GM23338 (cell line): ENCODE measurements around the gene PARVG. TPM values are rescaled to one million over a fixed set of nuclear protein-coding genes. Genes with fewer than 3 reads are reported as not detected.
A peak's percentile ranks its signal among the peaks of the same experiment; 100 is the strongest.

Experiments used
- ATAC-seq: fragments of 200-7000 bp; cut with Tn5 transposase; 3 replicates; pipeline ENCODE4 v1.9.1; 2020
- DNase-seq: peaks from one replicate; pipeline ENCODE4 v3.0.0-alpha.2; 2015; ENCODE audit warnings: low spot score
- H2AFZ ChIP-seq: fragments of 200-600 bp; sonication (generic); 2 replicates; pipeline ENCODE4 v1.8.0; 2016; ENCODE audit warnings: antibody characterized with exemption, mild to moderate bottlenecking, moderate library complexity
- H3F3A ChIP-seq: fragments of 200-600 bp; sonication (generic); replicated peaks from 2 replicates; pipeline ENCODE4 v1.8.0; 2017; ENCODE audit warnings: antibody characterized with exemption, mixed run types, low read depth
- H3K27ac ChIP-seq: fragments of 200-600 bp; sonication (generic); 2 replicates; pipeline ENCODE4 v1.6.1; 2016; ENCODE audit warnings: low read depth
- H3K27me3 ChIP-seq: fragments of 200-600 bp; sonication (generic); 2 replicates; pipeline ENCODE4 v1.8.0; 2016; ENCODE audit warnings: mild to moderate bottlenecking, mixed run types, moderate library complexity; ENCODE audit not compliant: insufficient read depth
- H3K36me3 ChIP-seq: fragments of 200-600 bp; sonication (generic); 2 replicates; pipeline ENCODE4 v1.8.0; 2016; ENCODE audit warnings: mild to moderate bottlenecking; ENCODE audit not compliant: insufficient read depth
- H3K4me1 ChIP-seq: fragments of 200-600 bp; sonication (generic); 2 replicates; pipeline ENCODE4 v1.8.0; 2016; ENCODE audit warnings: mild to moderate bottlenecking, moderate library complexity; ENCODE audit not compliant: insufficient read depth
- H3K4me2 ChIP-seq: fragments of 200-600 bp; sonication (generic); 2 replicates; pipeline ENCODE4 v1.7.1; 2017; ENCODE audit warnings: mixed run types
- H3K4me3 ChIP-seq: fragments of 200-600 bp; sonication (generic); 2 replicates; pipeline ENCODE4 v1.6.1; 2016; ENCODE audit warnings: mixed run types
- H3K79me2 ChIP-seq: fragments of 200-600 bp; sonication (generic); replicated peaks from 2 replicates; pipeline ENCODE4 v1.8.0; 2017; ENCODE audit warnings: mild to moderate bottlenecking; ENCODE audit not compliant: insufficient read depth
- H3K9me2 ChIP-seq: fragments of 200-600 bp; sonication (generic); 2 replicates; pipeline ENCODE4 v1.8.0; 2017; ENCODE audit not compliant: insufficient read depth
- H4K20me1 ChIP-seq: fragments of 200-600 bp; sonication (generic); replicated peaks from 2 replicates; pipeline ENCODE4 v1.8.0; 2017; ENCODE audit warnings: mild to moderate bottlenecking; ENCODE audit not compliant: insufficient read depth
- H3K27ac Mint-ChIP-seq: 2 replicates; pipeline ENCODE4 v1.8.0; 2020; ENCODE audit warnings: inconsistent platforms, mild to moderate bottlenecking, moderate library complexity, mixed read lengths
- H3K27me3 Mint-ChIP-seq: 3 replicates; pipeline ENCODE4 v1.8.0; 2022; ENCODE audit warnings: low read depth, mild to moderate bottlenecking, moderate library complexity, mixed read lengths, inconsistent platforms; ENCODE audit not compliant: insufficient read depth, poor library complexity
- H3K36me3 Mint-ChIP-seq: 3 replicates; pipeline ENCODE4 v1.8.0; 2021; ENCODE audit warnings: low read depth, mild to moderate bottlenecking, inconsistent platforms, moderate library complexity, mixed read lengths
- H3K4me1 Mint-ChIP-seq: 3 replicates; pipeline ENCODE4 v1.8.0; 2020; ENCODE audit warnings: mild to moderate bottlenecking, inconsistent platforms, mixed read lengths
- H3K4me3 Mint-ChIP-seq: 3 replicates; pipeline ENCODE4 v1.8.0; 2021; ENCODE audit warnings: moderate library complexity, mild to moderate bottlenecking, inconsistent platforms, mixed read lengths
- H3K9me3 Mint-ChIP-seq: 3 replicates; pipeline ENCODE4 v1.8.0; 2020; ENCODE audit warnings: moderate library complexity, mild to moderate bottlenecking, inconsistent platforms, mixed read lengths
- CREB1 ChIP-seq: fragments of 250-450 bp; sonication (Bioruptor Pico); IDR thresholded peaks from 2 replicates; pipeline ENCODE4 v1.5.0; 2020; ENCODE audit warnings: low read depth, mild to moderate bottlenecking, moderate library complexity
- CTCF ChIP-seq, 2 experiments: fragments of 200-600 bp in 1 of 2; sonication (generic) in 1 of 2; conservative IDR thresholded peaks; 2 replicates each; pipeline versions ENCODE4 v1.5.1 to v1.6.1; 2016 to 2017; ENCODE audit warnings: antibody characterized with exemption in 2 of 2, low read depth in 2 of 2, mild to moderate bottlenecking in 2 of 2, moderate library complexity in 1 of 2
- ETS1 ChIP-seq: IDR thresholded peaks from 2 replicates; pipeline ENCODE4 v1.6.1; 2016; ENCODE audit warnings: antibody characterized with exemption
- NANOG ChIP-seq: IDR thresholded peaks from 2 replicates; pipeline ENCODE4 v1.6.1; 2016; ENCODE audit warnings: antibody characterized with exemption, borderline replicate concordance
- POLR2AphosphoS5 ChIP-seq: IDR thresholded peaks from 2 replicates; pipeline ENCODE4 v1.6.1; 2016; ENCODE audit warnings: antibody characterized with exemption, low read depth
- STAT1 ChIP-seq: IDR thresholded peaks from one replicate; pipeline ENCODE4 v1.6.1; 2016; ENCODE audit warnings: antibody characterized with exemption; ENCODE audit not compliant: unreplicated experiment
- ZNF331 ChIP-seq: fragments of 250-450 bp; sonication (Bioruptor Pico); IDR thresholded peaks from 2 replicates; pipeline ENCODE4 v1.5.0; 2020; ENCODE audit warnings: low read depth, mild to moderate bottlenecking, moderate library complexity
- polyA plus RNA-seq: library from polyadenylated mRNA; unstranded; fragments of >200 nt; fragmentation: Nextera tagmentation; extraction: Ambion mirVana; gene quantifications from 2 replicates; pipeline ENCODE4 v1.2.1, GENCODE V29; 2016
- total RNA-seq: library from RNA; depleted of rRNA; stranded (reverse); fragments of >200 nt; shearing (Covaris generic); gene quantifications from 2 replicates; pipeline ENCODE4 v1.2.3, GENCODE V29; 2014

PARVG gene
- total and polyA plus RNA-seq, 2 experiments from 2014 or later = 0.14 to 0.31 TPM

- Histone ChIP-seq H3F3A (no peaks in the 10 kb centered on the region), H3K27me3 (no peaks in the 10 kb centered on the region), H3K36me3 (peaks cover 8% of the 10 kb centered on the region; the same call in 1 of the 2 replicates), H3K79me2 (no peaks in the 10 kb centered on the region), H3K4me3 (no peak overlapping the region), H4K20me1 (no peaks in the 10 kb centered on the region), H2AFZ (no peak overlapping the region), H3K4me2 (no peak overlapping the region), H3K27ac (no peak overlapping the region), H3K9me2 (no peaks in the 10 kb centered on the region), H3K4me1 (peaks cover 8% of the 10 kb centered on the region)
- no peak overlapping the region for H3K4me3 Mint-ChIP-seq
- H3K9me3 Mint-ChIP-seq = peaks cover 38% of the 10 kb centered on the region
- H3K27me3 Mint-ChIP-seq = peaks cover 17% of the 10 kb centered on the region
- ATAC-seq (no peak), DNase-seq (no peak)
- H3K36me3 Mint-ChIP-seq = peaks cover 49% of the 10 kb centered on the region
- no peak overlapping the region for H3K27ac Mint-ChIP-seq
- no peak for TF ChIP-seq POLR2AphosphoS5
- no peak for TF ChIP-seq CTCF (conservative IDR thresholded peaks at IDR 0.05; ENCODE audit: low read depth in 2 of 2)
- TF ChIP-seq NANOG = no peak
- no peak for TF ChIP-seq STAT1
- TF ChIP-seq ETS1 = no peak
- H3K4me1 Mint-ChIP-seq = peaks cover 12% of the 10 kb centered on the region
Measured at GRCh38 chr22:44136112-44136511, 44.6 kb upstream of the PARVG start.

GRCh38 chr22:44136786-44137185 is 43.9 kb upstream of the PARVG start:
- no peak overlapping the region for H2AFZ ChIP-seq
- H3K4me1 Mint-ChIP-seq = peaks cover 12% of the 10 kb centered on the region
- no peak for DNase-seq
- TF ChIP-seq ETS1 = no peak
- H3K4me1 ChIP-seq = peaks cover 8% of the 10 kb centered on the region
- H3K27me3 Mint-ChIP-seq = peaks cover 15% of the 10 kb centered on the region
- no peaks in the 10 kb centered on the region for H3K27me3 ChIP-seq
- no peaks in the 10 kb centered on the region for H4K20me1 ChIP-seq
- H3K27ac ChIP-seq = no peak overlapping the region
- no peak overlapping the region for H3K4me3 ChIP-seq
- H3K9me2 ChIP-seq = no peaks in the 10 kb centered on the region
- H3K36me3 ChIP-seq = peaks cover 8% of the 10 kb centered on the region; the same call in 1 of the 2 replicates
- no peak overlapping the region for H3K4me2 ChIP-seq
- no peaks in the 10 kb centered on the region for H3K79me2 ChIP-seq
- peaks cover 38% of the 10 kb centered on the region for H3K9me3 Mint-ChIP-seq
- no peak overlapping the region for H3K4me3 Mint-ChIP-seq
- H3F3A ChIP-seq = no peaks in the 10 kb centered on the region
- H3K27ac Mint-ChIP-seq = no peak overlapping the region
- ATAC-seq = no peak
- H3K36me3 Mint-ChIP-seq = peaks cover 49% of the 10 kb centered on the region

GRCh38 chr22:44137415-44137814 is 43.3 kb upstream of the PARVG start:
- no peak overlapping the region for H3K27ac ChIP-seq
- H4K20me1 ChIP-seq = no peaks in the 10 kb centered on the region
- no peaks in the 10 kb centered on the region for H3K9me2 ChIP-seq
- H3K9me3 Mint-ChIP-seq = peaks cover 38% of the 10 kb centered on the region
- H3K4me1 ChIP-seq = peaks cover 8% of the 10 kb centered on the region
- TF ChIP-seq CREB1 (CRISPR knock-in tag) (no peak), ZNF331 (CRISPR knock-in tag) (peak; percentile 99)
- no peak overlapping the region for H3K4me3 ChIP-seq
- H3K79me2 ChIP-seq = no peaks in the 10 kb centered on the region
- H3K27me3 Mint-ChIP-seq = peaks cover 13% of the 10 kb centered on the region
- no peak overlapping the region for H3K4me3 Mint-ChIP-seq
- no peaks in the 10 kb centered on the region for H3K27me3 ChIP-seq
- H3K4me2 ChIP-seq = no peak overlapping the region
- no peak for ATAC-seq
- H3K36me3 ChIP-seq = peaks cover 8% of the 10 kb centered on the region; the same call in 1 of the 2 replicates
- no peak for DNase-seq
- H3K4me1 Mint-ChIP-seq = peaks cover 8% of the 10 kb centered on the region
- peaks cover 49% of the 10 kb centered on the region for H3K36me3 Mint-ChIP-seq
- H2AFZ ChIP-seq = no peak overlapping the region
- no peaks in the 10 kb centered on the region for H3F3A ChIP-seq
- no peak overlapping the region for H3K27ac Mint-ChIP-seq
